ENCODE measurements around the gene MAP3K13.

The MAP3K13 gene

GRCh38 chr3:185362850-185363661 lies at the start of gene MAP3K13:
Gene MAP3K13 (plus strand): TSS chr3:185363136. CDS start chr3:185428582, 65,446 bp downstream.
- DNase-seq, result peak; percentile 98

GRCh38 chr3:185313693-185314246 lies 49.2 kb upstream of the MAP3K13 start:
- no peak for DNase-seq

GRCh38 chr3:185316740-185317412 lies 46.1 kb upstream of the MAP3K13 start:
- DNase-seq, result no peak

- no peak for DNase-seq
Observed at GRCh38 chr3:185317674-185318073, 45.3 kb upstream of the MAP3K13 start.

- no peak for DNase-seq
Observed at GRCh38 chr3:185318141-185318540, 44.8 kb upstream of the MAP3K13 start.

GRCh38 chr3:185319801-185320200 lies 43.1 kb upstream of the MAP3K13 start:
- no peak for DNase-seq

- no peak for DNase-seq
Observed at GRCh38 chr3:185320949-185321348, 42.0 kb upstream of the MAP3K13 start.

GRCh38 chr3:185322101-185322719 lies 40.7 kb upstream of the MAP3K13 start:
- no peak for DNase-seq

GRCh38 chr3:185325946-185326791 lies 36.8 kb upstream of the MAP3K13 start:
- no peak for DNase-seq

- no peak for DNase-seq
Observed at GRCh38 chr3:185327062-185327461, 35.9 kb upstream of the MAP3K13 start.

GRCh38 chr3:185328324-185329004 lies 34.5 kb upstream of the MAP3K13 start:
- DNase-seq, result no peak

- DNase-seq, result no peak
Observed at GRCh38 chr3:185330238-185330637, 32.7 kb upstream of the MAP3K13 start.

GRCh38 chr3:185330644-185331043 lies 32.3 kb upstream of the MAP3K13 start:
- no peak for DNase-seq

- DNase-seq, result peak; percentile 96
Observed at GRCh38 chr3:185332026-185332735, 30.8 kb upstream of the MAP3K13 start.

- DNase-seq, result no peak
Observed at GRCh38 chr3:185335799-185336198, 27.1 kb upstream of the MAP3K13 start.

GRCh38 chr3:185337231-185337816 lies 25.6 kb upstream of the MAP3K13 start:
- peak; percentile 60 for DNase-seq

GRCh38 chr3:185339945-185340344 lies 23.0 kb upstream of the MAP3K13 start:
- no peak for DNase-seq

- DNase-seq, result no peak
Observed at GRCh38 chr3:185340751-185341150, 22.2 kb upstream of the MAP3K13 start.

GRCh38 chr3:185341616-185342458 lies 21.1 kb upstream of the MAP3K13 start:
- DNase-seq, result no peak

All from NCI-H1105 treated with DMSO at 0.1 percent for 48 hours (cell line).